CD4-positive, alpha-beta T cell (primary cell): ENCODE measurements around the gene SMAD3. TPM values are rescaled to one million over a fixed set of nuclear protein-coding genes. Genes with fewer than 3 reads are reported as not detected.
A peak's percentile ranks its signal among the peaks of the same experiment; 100 is the strongest.

Experiments
- ATAC-seq: fragments of 200-7000 bp; cut with Tn5 transposase; one replicate; pipeline ENCODE4 v1.10.0; 2022; ENCODE audit warnings: mild to moderate bottlenecking; ENCODE audit not compliant: poor library complexity
- CTCF ChIA-PET: fragments of 350-600 bp; sonication (Branson Sonifier 250); formaldehyde crosslinking; loops from one replicate; lab custom pipeline; 2021; ENCODE audit warnings: antibody characterized with exemption, inconsistent platforms; lab: Charles Lee
- POLR2A ChIA-PET: fragments of 350-600 bp; sonication (Branson Sonifier 250); formaldehyde crosslinking; loops from one replicate; lab custom pipeline; 2021; ENCODE audit warnings: antibody characterized with exemption, inconsistent platforms; lab: Charles Lee
- DNase-seq, 14 experiments: peaks; one replicate each; pipeline ENCODE4 v3.0.0-alpha.2; 2013 to 2020; ENCODE audit warnings: mixed read lengths in 2 of 14
- H3K27ac ChIP-seq, 2 donors: one replicate each; pipeline versions ENCODE4 v1.5.1 to v1.7.0; 2013; ENCODE audit warnings: low read length in 2 of 2, low read depth in 1 of 2, mild to moderate bottlenecking in 1 of 2
- H3K27me3 ChIP-seq, 2 experiments: 1 replicate in 1 of 2; 2 replicates in 1 of 2; pipeline versions ENCODE4 v1.6.1 to v1.7.0; 2013; ENCODE audit warnings: low read length in 2 of 2, control low read depth in 1 of 2, mild to moderate bottlenecking in 1 of 2, moderate library complexity in 1 of 2; ENCODE audit not compliant: insufficient read depth in 2 of 2, control insufficient read depth in 1 of 2
- H3K36me3 ChIP-seq: one replicate; pipeline ENCODE4 v1.6.1; 2013; ENCODE audit warnings: low read length, control low read depth; ENCODE audit not compliant: insufficient read depth
- H3K4me1 ChIP-seq: one replicate; pipeline ENCODE4 v1.6.1; 2013; ENCODE audit warnings: low read length, control low read depth; ENCODE audit not compliant: insufficient read depth
- H3K4me3 ChIP-seq: one replicate; pipeline ENCODE4 v1.5.1; 2013; ENCODE audit warnings: mild to moderate bottlenecking, low read length, moderate library complexity
- H3K9me3 ChIP-seq, 2 experiments: 1 replicate in 1 of 2; 2 replicates in 1 of 2; pipeline versions ENCODE4 v1.6.1 to v1.7.0; 2013; ENCODE audit warnings: low read length in 2 of 2, mild to moderate bottlenecking in 2 of 2, control low read depth in 1 of 2, moderate library complexity in 1 of 2; ENCODE audit not compliant: control insufficient read depth in 1 of 2, insufficient read depth in 1 of 2
- H3K27ac Mint-ChIP-seq: one replicate; pipeline ENCODE4 v1.8.0; 2020; ENCODE audit warnings: mixed read lengths
- H3K27me3 Mint-ChIP-seq: one replicate; pipeline ENCODE4 v1.8.0; 2021; ENCODE audit warnings: mixed read lengths
- H3K36me3 Mint-ChIP-seq: one replicate; pipeline ENCODE4 v1.8.0; 2021; ENCODE audit warnings: low read depth, mixed read lengths
- H3K4me1 Mint-ChIP-seq: one replicate; pipeline ENCODE4 v1.8.0; 2021; ENCODE audit warnings: low read depth, mixed read lengths
- H3K4me3 Mint-ChIP-seq: one replicate; pipeline ENCODE4 v1.8.0; 2020; ENCODE audit warnings: mild to moderate bottlenecking, mixed read lengths
- H3K9me3 Mint-ChIP-seq: one replicate; pipeline ENCODE4 v1.8.0; 2020; ENCODE audit warnings: mixed read lengths
- intact Hi-C, 2 experiments: fragments of 100-400 bp; cut with DNase I in 1 of 2; cut with micrococcal nuclease in 1 of 2; formaldehyde crosslinking; loops; one replicate each; pipeline versions ENCODE4 v1.15.1 to v1.9.0; 2023 to 2025; cut with DNase I, micrococcal nuclease
- total RNA-seq, 174 experiments: library from RNA in 2 of 174; stranded (reverse) in 2 of 174; gene quantifications; one replicate each; pipeline ENCODE4 v1.2.3 and lab custom pipeline; 2021 to 2026
- TF ChIP-seq, protein P1 (sequence below): fragments of 200-600 bp; IDR thresholded peaks from one replicate; pipeline ENCODE4 v1.8.0; 2022; ENCODE audit warnings: antibody characterized with exemption, mild to moderate bottlenecking

SMAD3 gene
- total RNA-seq, 2 experiments from 2014 or later = 30.0 to 31.0 TPM

DNA sequence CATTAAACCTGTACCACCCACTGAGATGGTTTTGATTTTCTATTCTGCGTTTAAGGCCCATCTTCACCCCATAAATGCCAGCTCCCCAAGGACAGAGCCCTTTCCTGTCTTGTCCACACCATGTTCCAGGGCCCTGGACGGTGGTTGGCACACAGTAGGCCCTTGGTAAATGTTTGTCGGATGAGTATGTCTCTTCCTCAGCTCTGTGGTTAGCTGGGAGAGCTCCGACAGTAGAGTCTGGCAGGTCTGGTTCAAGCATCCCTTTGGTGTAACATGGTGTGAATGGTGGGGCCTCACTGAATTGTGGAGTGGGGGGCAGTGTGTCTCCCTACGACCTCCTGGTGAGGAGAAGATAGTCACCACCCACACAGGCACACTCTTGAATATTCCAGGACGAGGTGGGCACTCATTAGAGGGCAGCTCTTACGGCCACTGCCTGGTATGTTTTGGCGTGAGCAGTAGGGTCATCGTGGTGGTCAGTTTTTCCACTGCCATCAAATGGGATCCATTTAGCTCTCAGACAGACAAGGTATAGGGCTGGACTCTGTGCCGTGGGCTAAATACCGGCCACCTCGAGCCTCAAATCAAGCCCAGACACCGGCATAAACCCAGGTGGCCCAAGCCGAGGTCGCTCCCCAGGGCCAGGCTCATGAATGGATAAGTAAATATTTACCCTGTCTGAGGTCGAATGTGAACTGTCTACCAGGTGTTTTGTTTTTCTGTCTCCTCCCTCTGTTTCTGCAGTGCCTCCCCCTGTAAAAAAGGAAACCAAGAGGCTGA is 61.3 kb downstream of the SMAD3 start:
- no peak overlapping the region for H3K4me3 Mint-ChIP-seq
- CTCF ChIA-PET = interaction anchor here (1.2 kb wide), 1 partner anchor 7 kb away, joined by 3 read pairs; no protein-coding TSS in a partner anchor
- TF ChIP-seq, protein P1, sequence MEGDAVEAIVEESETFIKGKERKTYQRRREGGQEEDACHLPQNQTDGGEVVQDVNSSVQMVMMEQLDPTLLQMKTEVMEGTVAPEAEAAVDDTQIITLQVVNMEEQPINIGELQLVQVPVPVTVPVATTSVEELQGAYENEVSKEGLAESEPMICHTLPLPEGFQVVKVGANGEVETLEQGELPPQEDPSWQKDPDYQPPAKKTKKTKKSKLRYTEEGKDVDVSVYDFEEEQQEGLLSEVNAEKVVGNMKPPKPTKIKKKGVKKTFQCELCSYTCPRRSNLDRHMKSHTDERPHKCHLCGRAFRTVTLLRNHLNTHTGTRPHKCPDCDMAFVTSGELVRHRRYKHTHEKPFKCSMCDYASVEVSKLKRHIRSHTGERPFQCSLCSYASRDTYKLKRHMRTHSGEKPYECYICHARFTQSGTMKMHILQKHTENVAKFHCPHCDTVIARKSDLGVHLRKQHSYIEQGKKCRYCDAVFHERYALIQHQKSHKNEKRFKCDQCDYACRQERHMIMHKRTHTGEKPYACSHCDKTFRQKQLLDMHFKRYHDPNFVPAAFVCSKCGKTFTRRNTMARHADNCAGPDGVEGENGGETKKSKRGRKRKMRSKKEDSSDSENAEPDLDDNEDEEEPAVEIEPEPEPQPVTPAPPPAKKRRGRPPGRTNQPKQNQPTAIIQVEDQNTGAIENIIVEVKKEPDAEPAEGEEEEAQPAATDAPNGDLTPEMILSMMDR = no peak
- DNase-seq (no peak), ATAC-seq (no peak)
- intact Hi-C loops = no loop called here
- peak overlapping the region; percentile 96 for H3K27ac Mint-ChIP-seq
- no peaks in the 10 kb centered on the region for H3K9me3 ChIP-seq
- H3K9me3 Mint-ChIP-seq = no peaks in the 10 kb centered on the region
- peaks cover 74% of the 10 kb centered on the region for H3K4me1 Mint-ChIP-seq
- peaks cover 20% of the 10 kb centered on the region for H3K36me3 ChIP-seq
- H3K4me1 ChIP-seq = peaks cover 86% of the 10 kb centered on the region
- POLR2A ChIA-PET = interaction anchor here (0.6 to 1.0 kb wide), 2 partner anchors 9 to 31 kb away, joined by 4 read pairs; no protein-coding TSS in a partner anchor
- H3K4me3 ChIP-seq = no peak overlapping the region
- H3K27ac ChIP-seq = peak overlapping the region in 1 of 2 donors; percentile 11
- H3K27me3 Mint-ChIP-seq = no peaks in the 10 kb centered on the region
- peaks cover 6% of the 10 kb centered on the region for H3K36me3 Mint-ChIP-seq
- no peaks in the 10 kb centered on the region for H3K27me3 ChIP-seq

DNA sequence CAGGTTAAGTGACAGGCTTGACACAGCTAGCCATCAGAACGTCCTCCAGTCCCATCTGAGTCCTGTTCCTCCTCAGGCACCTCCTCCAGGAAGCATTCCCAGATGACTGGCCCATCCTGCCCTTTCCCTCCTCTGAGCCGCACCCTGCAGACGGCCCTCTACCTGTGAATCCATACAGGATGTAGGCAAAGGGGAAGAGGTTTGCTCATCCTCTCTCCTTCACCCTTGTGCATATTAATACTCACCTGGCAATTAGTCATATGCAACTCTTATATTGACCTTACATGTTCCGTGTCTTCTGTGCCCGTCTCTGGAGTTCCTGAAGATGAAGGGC is 61.9 kb downstream of the SMAD3 start:
- Histone ChIP-seq H3K27ac (peak overlapping the region in 1 of 2 donors; percentile 11), H3K27me3 (no peaks in the 10 kb centered on the region), H3K4me1 (peaks cover 86% of the 10 kb centered on the region), H3K4me3 (no peak overlapping the region), H3K36me3 (peaks cover 20% of the 10 kb centered on the region), H3K9me3 (no peaks in the 10 kb centered on the region)
- TF ChIP-seq, protein P1 = no peak
- no peak for ATAC-seq
- intact Hi-C loops = no loop called here
- no peak for DNase-seq
- no peaks in the 10 kb centered on the region for H3K9me3 Mint-ChIP-seq
- H3K27ac Mint-ChIP-seq = peak overlapping the region; percentile 56
- no peaks in the 10 kb centered on the region for H3K27me3 Mint-ChIP-seq
- ChIA-PET POLR2A (interaction anchor here (1.0 to 1.8 kb wide), 3 partner anchors 8 to 60 kb away, joined by 4 to 7 read pairs (median 4); no protein-coding TSS in a partner anchor), CTCF (interaction anchor here (1.0 kb wide), 1 partner anchor 12 kb away, joined by 3 read pairs; no protein-coding TSS in a partner anchor)
- H3K36me3 Mint-ChIP-seq = peaks cover 6% of the 10 kb centered on the region
- no peak overlapping the region for H3K4me3 Mint-ChIP-seq
- peaks cover 74% of the 10 kb centered on the region for H3K4me1 Mint-ChIP-seq

DNA sequence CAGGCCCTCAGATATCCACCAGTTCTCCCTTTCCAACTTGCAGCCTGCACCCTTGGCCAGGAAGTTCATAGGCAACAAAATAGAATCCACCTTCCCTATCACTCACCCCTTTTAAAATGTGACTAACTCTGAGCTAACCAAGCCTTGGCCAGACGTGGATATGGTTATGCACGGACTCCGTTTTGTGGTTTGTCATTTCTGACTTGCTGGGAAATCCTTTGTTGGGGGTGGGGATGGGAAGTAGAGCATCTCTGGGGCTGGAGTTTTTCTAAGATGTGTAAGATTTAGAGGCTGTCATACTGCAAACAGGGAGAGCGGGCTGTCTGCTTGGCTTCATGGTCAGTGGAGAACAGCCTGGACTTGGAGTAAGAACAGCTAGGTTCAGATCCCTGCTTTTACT is 62.6 kb downstream of the SMAD3 start:
- intact Hi-C loops = no loop called here
- Mint-ChIP-seq H3K4me1 (peaks cover 77% of the 10 kb centered on the region), H3K27me3 (no peaks in the 10 kb centered on the region), H3K9me3 (no peaks in the 10 kb centered on the region), H3K36me3 (peaks cover 6% of the 10 kb centered on the region), H3K27ac (peak overlapping the region; percentile 56), H3K4me3 (no peak overlapping the region)
- no peak overlapping the region for H3K4me3 ChIP-seq
- H3K27me3 ChIP-seq = no peaks in the 10 kb centered on the region
- no peaks in the 10 kb centered on the region for H3K9me3 ChIP-seq
- ATAC-seq (no peak), DNase-seq (peak in 2 of 14 experiments; percentile 57 to 69)
- CTCF ChIA-PET = interaction anchor here (0.7 to 1.0 kb wide), 2 partner anchors 12 to 45 kb away, joined by 3 to 4 read pairs; no protein-coding TSS in a partner anchor
- POLR2A ChIA-PET = interaction anchor here (1.7 to 1.8 kb wide), 2 partner anchors 27 to 61 kb away, joined by 4 to 7 read pairs; no protein-coding TSS in a partner anchor
- peaks cover 86% of the 10 kb centered on the region for H3K4me1 ChIP-seq
- H3K27ac ChIP-seq = peak overlapping the region in 1 of 2 donors; percentile 5
- TF ChIP-seq, protein P1 = no peak
- peaks cover 20% of the 10 kb centered on the region for H3K36me3 ChIP-seq
